Neural cell (in vitro differentiated cells): ENCODE measurements around the gene BANP.

Experiments used
- EP300 ChIP-seq: fragments of 450-650 bp; conservative IDR thresholded peaks from 2 replicates; pipeline ENCODE4 v1.6.1; 2014; ENCODE audit warnings: antibody characterized with exemption, mild to moderate bottlenecking, moderate library complexity; ENCODE audit not compliant: poor library complexity, severe bottlenecking
- EZH2 ChIP-seq: fragments of 200-600, 300-800 bp; shearing (Covaris generic), sonication (generic); IDR thresholded peaks from 2 replicates; pipeline ENCODE4 v1.6.1; 2014; ENCODE audit warnings: antibody characterized with exemption, low read length, borderline replicate concordance, mild to moderate bottlenecking; ENCODE audit not compliant: insufficient read depth, poor library complexity, severe bottlenecking
- SMC3 ChIP-seq: fragments of 450-650 bp; conservative IDR thresholded peaks from 2 replicates; pipeline ENCODE4 v1.6.1; 2014; ENCODE audit warnings: antibody characterized with exemption, mild to moderate bottlenecking, moderate library complexity; ENCODE audit not compliant: poor library complexity
- TF ChIP-seq, protein P1 (sequence below): fragments of 450-650 bp; IDR thresholded peaks from 2 replicates; pipeline ENCODE4 v1.5.1; 2014; ENCODE audit warnings: antibody characterized with exemption, mild to moderate bottlenecking, moderate library complexity; ENCODE audit not compliant: poor library complexity, severe bottlenecking

DNA sequence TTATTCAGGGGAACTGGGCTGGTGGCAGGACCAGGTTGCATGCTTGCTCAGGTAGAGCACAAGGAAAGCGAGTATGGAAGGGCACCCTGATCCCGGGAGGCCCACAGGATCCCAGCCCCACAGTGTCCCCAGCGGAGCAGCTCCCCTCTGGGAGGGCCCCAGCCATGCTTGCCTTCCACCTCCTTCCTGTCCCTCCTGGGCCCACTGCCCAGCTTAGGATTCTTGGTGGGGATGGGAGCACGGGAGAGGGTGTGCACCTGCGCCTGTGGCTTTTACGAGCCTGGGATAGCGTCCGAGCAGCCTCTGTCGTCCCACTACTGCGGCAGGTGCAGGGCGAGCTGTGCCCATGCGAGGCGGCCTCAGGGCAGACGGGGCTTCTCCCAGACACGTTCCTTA, 114.5 kb downstream of the BANP start:
- TF ChIP-seq, protein P1, sequence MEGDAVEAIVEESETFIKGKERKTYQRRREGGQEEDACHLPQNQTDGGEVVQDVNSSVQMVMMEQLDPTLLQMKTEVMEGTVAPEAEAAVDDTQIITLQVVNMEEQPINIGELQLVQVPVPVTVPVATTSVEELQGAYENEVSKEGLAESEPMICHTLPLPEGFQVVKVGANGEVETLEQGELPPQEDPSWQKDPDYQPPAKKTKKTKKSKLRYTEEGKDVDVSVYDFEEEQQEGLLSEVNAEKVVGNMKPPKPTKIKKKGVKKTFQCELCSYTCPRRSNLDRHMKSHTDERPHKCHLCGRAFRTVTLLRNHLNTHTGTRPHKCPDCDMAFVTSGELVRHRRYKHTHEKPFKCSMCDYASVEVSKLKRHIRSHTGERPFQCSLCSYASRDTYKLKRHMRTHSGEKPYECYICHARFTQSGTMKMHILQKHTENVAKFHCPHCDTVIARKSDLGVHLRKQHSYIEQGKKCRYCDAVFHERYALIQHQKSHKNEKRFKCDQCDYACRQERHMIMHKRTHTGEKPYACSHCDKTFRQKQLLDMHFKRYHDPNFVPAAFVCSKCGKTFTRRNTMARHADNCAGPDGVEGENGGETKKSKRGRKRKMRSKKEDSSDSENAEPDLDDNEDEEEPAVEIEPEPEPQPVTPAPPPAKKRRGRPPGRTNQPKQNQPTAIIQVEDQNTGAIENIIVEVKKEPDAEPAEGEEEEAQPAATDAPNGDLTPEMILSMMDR: no peak
- TF ChIP-seq EZH2: no peak
- no peak for TF ChIP-seq EP300
- no peak for TF ChIP-seq SMC3
